Nephron (organoid): ENCODE results near the gene RFESD.

Experiments
- H3K27ac Mint-ChIP-seq, 3 experiments: 2 replicates each; pipeline ENCODE4 v1.8.0; 2020; ENCODE audit warnings: mixed read lengths in 3 of 3, mild to moderate bottlenecking in 2 of 3, moderate library complexity in 1 of 3
- H3K27me3 Mint-ChIP-seq: 2 replicates; pipeline ENCODE4 v1.8.0; 2021; ENCODE audit warnings: low read depth, mild to moderate bottlenecking, moderate library complexity, mixed read lengths
- H3K36me3 Mint-ChIP-seq: 2 replicates; pipeline ENCODE4 v1.8.0; 2020; ENCODE audit warnings: low read depth, mixed read lengths
- H3K4me1 Mint-ChIP-seq: 2 replicates; pipeline ENCODE4 v1.8.0; 2020; ENCODE audit warnings: mixed read lengths
- H3K4me3 Mint-ChIP-seq, 3 experiments: 2 replicates each; pipeline ENCODE4 v1.8.0; 2020; ENCODE audit warnings: mild to moderate bottlenecking in 3 of 3, mixed read lengths in 3 of 3, moderate library complexity in 2 of 3
- H3K9me3 Mint-ChIP-seq: 2 replicates; pipeline ENCODE4 v1.8.0; 2020; ENCODE audit warnings: mixed read lengths
- CTCF ChIP-seq, 3 experiments: fragments of 200-600 bp; sonication (generic); IDR thresholded peaks; one replicate each; pipeline ENCODE4 v1.5.0; 2021; ENCODE audit warnings: antibody characterized with exemption in 3 of 3; ENCODE audit not compliant: unreplicated experiment in 3 of 3

RFESD gene

GRCh38 chr5:95610546-95610945, 36.0 kb upstream of the RFESD start:
- Mint-ChIP-seq H3K4me1 (no peaks in the 10 kb centered on the region), H3K9me3 (peaks cover 15% of the 10 kb centered on the region), H3K4me3 (no peak overlapping the region), H3K36me3 (peaks cover 6% of the 10 kb centered on the region), H3K27me3 (peaks cover 3% of the 10 kb centered on the region), H3K27ac (no peak overlapping the region)
- no peak for TF ChIP-seq CTCF (IDR thresholded peaks at IDR 0.05; ENCODE audit: unreplicated experiment in 3 of 3)

DNA sequence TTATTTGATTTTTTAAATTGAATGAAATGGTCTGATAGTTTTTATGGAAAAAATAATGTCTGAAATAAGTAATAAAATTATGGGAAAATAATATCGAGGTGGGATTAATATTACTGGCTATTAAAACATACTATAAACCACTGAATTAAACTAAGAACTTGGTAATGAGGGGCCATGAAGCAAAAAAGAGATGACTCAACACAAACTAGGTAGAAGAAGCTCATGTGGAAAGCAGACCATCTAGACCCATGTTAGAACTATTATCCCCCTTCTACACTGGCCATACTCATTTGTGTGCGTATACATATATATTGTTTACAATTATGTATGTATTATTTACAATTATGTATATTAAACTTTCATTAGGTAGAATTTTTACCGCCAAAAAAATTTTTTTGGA, 35.2 kb upstream of the RFESD start:
- H3K4me1 Mint-ChIP-seq: no peaks in the 10 kb centered on the region
- H3K4me3 Mint-ChIP-seq: no peak overlapping the region
- peaks cover 15% of the 10 kb centered on the region for H3K9me3 Mint-ChIP-seq
- TF ChIP-seq CTCF (IDR thresholded peaks at IDR 0.05; ENCODE audit: unreplicated experiment in 3 of 3): no peak
- peaks cover 3% of the 10 kb centered on the region for H3K27me3 Mint-ChIP-seq
- H3K27ac Mint-ChIP-seq: no peak overlapping the region
- H3K36me3 Mint-ChIP-seq: peaks cover 6% of the 10 kb centered on the region

GRCh38 chr5:95613514-95613913, 33.1 kb upstream of the RFESD start:
- Mint-ChIP-seq H3K27ac (no peak overlapping the region), H3K27me3 (peaks cover 19% of the 10 kb centered on the region), H3K9me3 (peaks cover 15% of the 10 kb centered on the region), H3K4me3 (no peak overlapping the region), H3K36me3 (peaks cover 6% of the 10 kb centered on the region), H3K4me1 (no peaks in the 10 kb centered on the region)
- TF ChIP-seq CTCF (IDR thresholded peaks at IDR 0.05; ENCODE audit: unreplicated experiment in 3 of 3): no peak

GRCh38 chr5:95615164-95615467, 31.5 kb upstream of the RFESD start:
- Mint-ChIP-seq H3K27me3 (peaks cover 35% of the 10 kb centered on the region), H3K27ac (no peak overlapping the region), H3K4me1 (peaks cover 8% of the 10 kb centered on the region), H3K4me3 (no peak overlapping the region), H3K36me3 (peaks cover 6% of the 10 kb centered on the region), H3K9me3 (peaks cover 15% of the 10 kb centered on the region)
- TF ChIP-seq CTCF (IDR thresholded peaks at IDR 0.05; ENCODE audit: unreplicated experiment in 3 of 3): no peak

- TF ChIP-seq CTCF (IDR thresholded peaks at IDR 0.05; ENCODE audit: unreplicated experiment in 3 of 3): no peak
- H3K4me3 Mint-ChIP-seq: no peak overlapping the region
- H3K4me1 Mint-ChIP-seq: peaks cover 12% of the 10 kb centered on the region
- H3K9me3 Mint-ChIP-seq: peaks cover 15% of the 10 kb centered on the region
- H3K27me3 Mint-ChIP-seq: peaks cover 45% of the 10 kb centered on the region
- H3K36me3 Mint-ChIP-seq: peaks cover 6% of the 10 kb centered on the region
- no peak overlapping the region for H3K27ac Mint-ChIP-seq
Measured at GRCh38 chr5:95617057-95617456, 29.5 kb upstream of the RFESD start.

DNA sequence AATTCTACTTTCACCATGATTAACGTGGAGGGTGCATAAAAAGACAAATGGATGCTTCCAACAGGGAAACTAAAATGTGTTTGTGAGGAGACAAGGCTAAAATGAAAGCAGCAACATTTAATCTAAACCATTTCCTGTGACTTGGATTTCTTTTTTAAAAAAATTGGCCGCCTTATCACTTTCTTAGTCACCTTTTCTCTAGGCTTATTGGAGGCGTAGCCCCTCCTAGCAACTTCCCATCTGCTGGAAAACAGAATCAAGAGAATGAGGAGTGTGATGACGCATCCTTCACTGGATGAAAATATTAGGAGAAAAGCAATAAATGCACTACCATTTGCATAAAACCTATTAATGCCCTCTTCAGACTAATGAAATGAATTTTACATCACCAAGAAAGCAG, 27.5 kb upstream of the RFESD start:
- no peak overlapping the region for H3K27ac Mint-ChIP-seq
- TF ChIP-seq CTCF (IDR thresholded peaks at IDR 0.05; ENCODE audit: unreplicated experiment in 3 of 3): no peak
- peaks cover 60% of the 10 kb centered on the region for H3K27me3 Mint-ChIP-seq
- H3K36me3 Mint-ChIP-seq: no peaks in the 10 kb centered on the region
- H3K4me1 Mint-ChIP-seq: peaks cover 12% of the 10 kb centered on the region
- H3K9me3 Mint-ChIP-seq: no peaks in the 10 kb centered on the region
- peak overlapping the region; percentile 74 to 87 (median 79) for H3K4me3 Mint-ChIP-seq
